NCI-H1048 (cell line): ENCODE data around the gene MCAM.

Experiments
- DNase-seq: peaks from one replicate; lab custom pipeline; 2025; lab: John Stamatoyannopoulos, UW

The MCAM gene, protein sequence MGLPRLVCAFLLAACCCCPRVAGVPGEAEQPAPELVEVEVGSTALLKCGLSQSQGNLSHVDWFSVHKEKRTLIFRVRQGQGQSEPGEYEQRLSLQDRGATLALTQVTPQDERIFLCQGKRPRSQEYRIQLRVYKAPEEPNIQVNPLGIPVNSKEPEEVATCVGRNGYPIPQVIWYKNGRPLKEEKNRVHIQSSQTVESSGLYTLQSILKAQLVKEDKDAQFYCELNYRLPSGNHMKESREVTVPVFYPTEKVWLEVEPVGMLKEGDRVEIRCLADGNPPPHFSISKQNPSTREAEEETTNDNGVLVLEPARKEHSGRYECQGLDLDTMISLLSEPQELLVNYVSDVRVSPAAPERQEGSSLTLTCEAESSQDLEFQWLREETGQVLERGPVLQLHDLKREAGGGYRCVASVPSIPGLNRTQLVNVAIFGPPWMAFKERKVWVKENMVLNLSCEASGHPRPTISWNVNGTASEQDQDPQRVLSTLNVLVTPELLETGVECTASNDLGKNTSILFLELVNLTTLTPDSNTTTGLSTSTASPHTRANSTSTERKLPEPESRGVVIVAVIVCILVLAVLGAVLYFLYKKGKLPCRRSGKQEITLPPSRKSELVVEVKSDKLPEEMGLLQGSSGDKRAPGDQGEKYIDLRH

GRCh38 chr11:119316729-119317591 is at the start of gene MCAM:
TSS of gene MCAM (minus strand) at chr11:119317130. CDS start at chr11:119317101, 29 bp downstream.
- no peak for DNase-seq

- no peak for DNase-seq
Observed at GRCh38 chr11:119365071-119365591, 48.2 kb upstream of the MCAM start.

GRCh38 chr11:119363851-119364590 is 47.1 kb upstream of the MCAM start:
- no peak for DNase-seq

GRCh38 chr11:119363081-119363850 is 46.3 kb upstream of the MCAM start:
- DNase-seq: no peak

DNA sequence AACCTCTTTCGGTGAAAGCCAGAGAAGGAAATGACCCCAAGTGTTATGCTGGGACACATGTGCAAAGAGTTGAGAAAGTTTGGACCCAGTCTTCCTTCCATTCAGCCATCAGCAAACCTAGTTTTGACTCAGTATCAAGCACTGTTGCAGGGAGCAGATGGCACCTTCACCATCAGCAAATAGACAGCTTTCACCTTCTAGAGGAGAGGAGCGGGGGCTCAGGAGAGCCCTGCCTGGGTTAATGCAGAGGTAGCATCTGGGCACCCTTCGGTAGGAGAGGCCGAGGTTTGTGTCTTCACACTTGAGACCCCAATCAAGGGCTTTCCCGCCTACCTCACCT is 45.8 kb upstream of the MCAM start:
- DNase-seq: no peak

- DNase-seq: no peak
Observed at GRCh38 chr11:119361941-119362725, 45.2 kb upstream of the MCAM start.

- DNase-seq: no peak
Observed at GRCh38 chr11:119361056-119361787, 44.3 kb upstream of the MCAM start.

GRCh38 chr11:119359365-119360214 is 42.7 kb upstream of the MCAM start:
- DNase-seq: no peak

GRCh38 chr11:119357074-119357473 is 40.1 kb upstream of the MCAM start:
- DNase-seq: no peak

GRCh38 chr11:119356349-119357031 is 39.6 kb upstream of the MCAM start:
- DNase-seq: peak; percentile 66

GRCh38 chr11:119355091-119355843 is 38.3 kb upstream of the MCAM start:
- DNase-seq: no peak

GRCh38 chr11:119352857-119353260 is 35.9 kb upstream of the MCAM start:
- DNase-seq: no peak

- DNase-seq: no peak
Observed at GRCh38 chr11:119351232-119351631, 34.3 kb upstream of the MCAM start.

GRCh38 chr11:119350302-119350701 is 33.4 kb upstream of the MCAM start:
- DNase-seq: no peak

DNA sequence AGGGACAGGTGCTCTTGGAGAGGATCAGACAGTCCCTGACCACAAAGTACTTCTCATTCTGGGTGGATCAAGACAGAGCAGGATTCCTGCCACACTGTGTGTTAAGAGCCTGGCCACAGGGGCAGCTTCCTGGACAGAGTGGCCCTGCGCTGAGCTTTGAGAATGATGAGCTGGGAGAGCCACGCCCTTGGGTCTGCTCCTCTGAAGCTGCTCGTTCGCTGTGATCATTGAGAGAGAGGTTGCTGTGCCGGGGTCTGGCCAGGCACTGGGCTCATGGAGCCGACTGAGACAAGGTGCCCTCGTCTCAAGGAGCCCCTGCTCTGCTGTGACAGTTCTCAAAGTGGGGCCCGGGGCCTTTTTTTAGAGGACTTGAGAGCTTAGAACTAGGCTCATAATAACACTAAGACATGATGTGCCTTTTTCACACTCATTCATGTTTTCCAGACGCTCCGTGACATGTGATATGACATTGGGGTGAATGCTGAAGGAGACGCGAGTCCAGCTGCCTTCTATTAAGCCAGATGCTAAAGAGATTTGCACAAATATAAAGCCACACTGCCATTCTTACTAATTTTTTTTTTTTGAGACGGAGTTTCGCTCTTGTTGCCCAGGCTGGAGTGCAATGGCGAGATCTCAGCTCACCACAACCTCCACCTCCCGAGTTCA is 31.1 kb upstream of the MCAM start:
- no peak for DNase-seq

GRCh38 chr11:119347242-119347641 is 30.3 kb upstream of the MCAM start:
- DNase-seq: no peak

DNA sequence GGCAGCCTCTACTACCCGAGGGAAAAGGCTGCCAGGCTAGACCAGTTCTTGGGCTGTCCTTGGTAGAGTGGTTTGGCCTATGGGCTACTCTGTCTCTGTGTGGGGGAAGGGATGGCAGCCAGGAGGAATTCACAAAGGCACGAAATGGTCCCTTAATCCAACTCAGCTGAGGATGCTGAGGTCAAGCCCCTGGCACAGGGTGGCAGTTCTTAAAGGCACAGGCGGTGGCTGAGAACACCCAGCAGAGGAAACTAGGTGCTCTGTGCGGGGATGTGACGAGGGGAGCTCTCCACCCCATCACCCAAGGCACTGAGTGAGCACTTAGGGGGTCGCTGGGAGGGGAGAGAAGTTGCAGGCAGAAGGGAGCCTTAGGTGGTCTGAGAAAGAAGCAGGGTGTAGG is 29.7 kb upstream of the MCAM start, which contains the start of gene MFRP:
TSS of gene MFRP (minus strand) at position 101 of the 400 bp plus-strand sequence. CDS start 192 bp downstream, outside the sequence.
- no peak for DNase-seq
